OCI-LY3 (cell line): Measurements from ENCODE around the gene FRRS1L.

Source experiments
- EZH2phosphoT487 ChIP-seq: fragments of 200-600 bp; shearing (Covaris generic); IDR thresholded peaks from 2 replicates; pipeline ENCODE4 v1.6.1; 2018; ENCODE audit warnings: antibody characterized with exemption, mixed run types, low read depth
- TF ChIP-seq, protein P1 (sequence below): fragments of 200-600, 300-600 bp; sonication (generic); IDR thresholded peaks from 2 replicates; pipeline ENCODE4 v1.5.1; 2014; ENCODE audit warnings: antibody characterized with exemption, low read length, low read depth

- TF ChIP-seq, protein P1, sequence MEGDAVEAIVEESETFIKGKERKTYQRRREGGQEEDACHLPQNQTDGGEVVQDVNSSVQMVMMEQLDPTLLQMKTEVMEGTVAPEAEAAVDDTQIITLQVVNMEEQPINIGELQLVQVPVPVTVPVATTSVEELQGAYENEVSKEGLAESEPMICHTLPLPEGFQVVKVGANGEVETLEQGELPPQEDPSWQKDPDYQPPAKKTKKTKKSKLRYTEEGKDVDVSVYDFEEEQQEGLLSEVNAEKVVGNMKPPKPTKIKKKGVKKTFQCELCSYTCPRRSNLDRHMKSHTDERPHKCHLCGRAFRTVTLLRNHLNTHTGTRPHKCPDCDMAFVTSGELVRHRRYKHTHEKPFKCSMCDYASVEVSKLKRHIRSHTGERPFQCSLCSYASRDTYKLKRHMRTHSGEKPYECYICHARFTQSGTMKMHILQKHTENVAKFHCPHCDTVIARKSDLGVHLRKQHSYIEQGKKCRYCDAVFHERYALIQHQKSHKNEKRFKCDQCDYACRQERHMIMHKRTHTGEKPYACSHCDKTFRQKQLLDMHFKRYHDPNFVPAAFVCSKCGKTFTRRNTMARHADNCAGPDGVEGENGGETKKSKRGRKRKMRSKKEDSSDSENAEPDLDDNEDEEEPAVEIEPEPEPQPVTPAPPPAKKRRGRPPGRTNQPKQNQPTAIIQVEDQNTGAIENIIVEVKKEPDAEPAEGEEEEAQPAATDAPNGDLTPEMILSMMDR, result no peak
- TF ChIP-seq EZH2phosphoT487, result no peak
These were observed 10.3 kb downstream of the FRRS1L start for GRCh38 chr9:109156708-109157107.
